Dermis blood vessel endothelial cell (primary cell): ENCODE results near the gene ABHD17B. TPM values are rescaled to one million over a fixed set of nuclear protein-coding genes. Genes with fewer than 3 reads are reported as not detected.
"Not testable (repeated sequence)": the region's sequence is repeated elsewhere in the genome, so short reads cannot be mapped to it uniquely, and the experiment has no call there.

ENCODE experiments used
- DNase-seq: peaks from one replicate; pipeline ENCODE4 v3.0.0; 2010
- total RNA-seq: library from RNA; depleted of rRNA; stranded (reverse); fragments of >200 nt; gene quantifications from 2 replicates; pipeline ENCODE4 v1.2.3, GENCODE V29; 2014

The ABHD17B gene
- total RNA-seq, 1 donor from 2014 or later, result 76.9 TPM

DNA sequence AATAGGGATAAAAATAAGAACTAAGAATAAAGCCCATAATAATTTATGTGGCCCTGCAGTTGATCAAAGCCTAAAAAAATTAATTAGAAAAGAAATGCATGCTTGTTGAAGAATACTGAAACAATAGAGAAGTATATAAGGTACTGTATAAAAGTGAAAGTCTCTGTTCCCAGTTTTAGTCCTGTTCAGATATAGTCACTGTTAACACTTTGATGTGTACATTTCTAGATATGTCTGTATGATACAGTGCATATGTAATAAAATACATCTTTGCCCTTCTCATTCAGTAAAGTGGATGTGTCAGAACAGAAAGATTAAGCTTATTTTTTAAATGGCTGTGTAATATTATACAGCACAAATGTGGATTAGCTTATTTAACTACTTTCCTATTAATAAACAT is 4.5 kb upstream of the ABHD17B start:
- DNase-seq, result no peak

DNA sequence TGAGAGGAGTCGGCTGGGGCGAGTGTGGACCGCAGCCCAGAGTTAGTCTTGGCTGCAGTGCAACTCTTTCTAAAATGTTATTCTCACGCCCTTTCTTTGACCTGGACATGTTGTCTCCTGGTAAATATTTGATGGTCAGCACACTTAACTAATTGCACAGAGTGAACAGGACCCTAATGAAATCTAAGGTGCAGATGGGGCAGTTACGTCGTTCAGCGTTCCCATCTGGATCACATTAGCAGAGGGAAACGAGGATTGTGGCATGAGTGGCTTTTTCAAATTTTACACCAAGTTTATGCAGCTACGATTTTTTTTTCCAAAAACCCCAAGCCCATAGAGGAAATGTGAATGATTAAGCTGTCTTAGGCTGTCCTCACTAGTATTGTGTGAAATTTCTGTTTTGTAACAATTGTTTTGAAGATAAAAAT is 929 bp upstream of the ABHD17B start:
- peak; percentile 82 for DNase-seq

- DNase-seq, result no peak
Observed at GRCh38 chr9:71910650-71911060, 338 bp downstream of the ABHD17B start.

- DNase-seq, result peak; percentile 61
Observed at GRCh38 chr9:71909887-71910649, 925 bp downstream of the ABHD17B start.

- no peak for DNase-seq
Observed at GRCh38 chr9:71908825-71909224, 2.2 kb downstream of the ABHD17B start.

DNA sequence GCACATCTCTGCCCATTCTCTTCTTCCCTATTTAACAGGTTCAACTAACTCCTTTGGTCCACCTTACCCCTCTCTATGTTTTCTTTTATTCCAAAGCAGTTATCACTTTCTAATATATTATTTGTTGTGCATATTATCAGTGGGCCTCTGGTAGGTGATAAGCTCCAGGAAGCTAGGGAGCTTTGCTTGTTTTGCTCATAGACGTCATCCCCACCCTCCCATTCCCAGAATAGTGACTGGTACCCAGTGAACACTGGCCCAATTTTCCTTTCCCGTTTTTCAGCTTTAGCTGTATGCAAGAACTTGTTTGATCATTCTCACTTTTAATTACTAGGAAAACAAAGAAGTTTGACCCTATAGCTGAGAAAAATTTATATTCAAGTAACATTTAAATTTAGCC is 6.9 kb downstream of the ABHD17B start:
- no peak for DNase-seq

DNA sequence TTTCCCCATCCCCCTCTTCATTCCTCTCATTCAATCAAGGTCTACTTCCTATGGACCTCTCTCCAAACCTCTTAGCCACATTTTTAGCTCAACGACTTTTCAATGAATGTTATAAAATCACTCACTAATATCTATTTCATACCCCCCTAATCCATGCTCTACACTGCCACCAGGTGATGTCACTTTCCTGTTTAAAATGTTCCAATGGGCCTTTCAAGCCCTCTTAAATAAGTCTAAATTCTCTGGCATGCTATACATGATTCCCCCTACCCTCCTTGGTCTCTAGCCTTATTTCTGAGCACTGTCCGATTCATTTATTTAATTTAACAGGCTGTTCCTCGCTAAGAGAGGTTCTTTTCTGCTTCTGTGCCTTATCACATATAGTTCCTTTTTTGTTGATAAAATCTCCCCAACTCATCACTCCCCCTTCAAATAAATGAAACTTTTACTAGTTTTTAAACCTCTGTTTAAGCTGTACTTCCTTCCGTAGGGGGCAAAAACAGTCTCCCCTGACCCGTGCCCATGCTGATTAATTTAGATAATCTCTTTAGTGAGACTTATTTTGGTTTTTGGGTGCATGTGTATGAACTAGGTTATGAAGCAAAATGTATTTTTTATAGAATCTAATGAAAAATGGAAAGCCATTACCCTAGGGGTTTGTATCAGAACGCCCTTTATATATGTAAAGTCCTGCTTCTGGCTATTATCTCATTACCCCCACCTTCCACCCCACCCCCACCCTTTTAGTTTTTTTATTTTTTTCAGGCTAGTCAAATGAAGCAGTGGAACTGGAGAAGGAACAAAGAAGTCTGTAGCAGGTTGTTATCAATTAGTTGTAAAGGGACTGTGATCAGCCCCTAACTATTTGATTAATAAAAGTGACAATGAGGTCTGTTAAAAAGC is 9.0 kb downstream of the ABHD17B start:
- DNase-seq, result no peak

DNA sequence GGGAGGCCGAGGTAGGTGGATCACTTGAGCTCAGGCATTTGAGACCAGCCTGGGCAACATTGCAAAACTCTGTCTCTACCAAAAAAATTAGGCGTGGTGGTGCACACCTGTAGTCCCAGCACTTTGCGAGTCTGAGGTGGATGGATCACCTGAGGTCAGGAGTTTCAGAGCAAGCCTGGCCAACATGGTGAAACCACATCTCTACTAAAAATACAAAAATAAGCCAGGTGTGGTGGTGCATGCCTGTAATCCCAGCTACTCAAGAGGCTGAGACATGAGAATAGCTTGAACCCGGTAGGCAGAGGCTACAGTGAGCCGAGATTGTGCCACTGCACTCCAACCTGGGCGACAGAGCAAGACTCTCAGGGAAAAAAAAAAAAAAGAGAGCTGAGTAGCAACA is 12.2 kb downstream of the ABHD17B start:
- DNase-seq, result not testable (repeated sequence)

DNA sequence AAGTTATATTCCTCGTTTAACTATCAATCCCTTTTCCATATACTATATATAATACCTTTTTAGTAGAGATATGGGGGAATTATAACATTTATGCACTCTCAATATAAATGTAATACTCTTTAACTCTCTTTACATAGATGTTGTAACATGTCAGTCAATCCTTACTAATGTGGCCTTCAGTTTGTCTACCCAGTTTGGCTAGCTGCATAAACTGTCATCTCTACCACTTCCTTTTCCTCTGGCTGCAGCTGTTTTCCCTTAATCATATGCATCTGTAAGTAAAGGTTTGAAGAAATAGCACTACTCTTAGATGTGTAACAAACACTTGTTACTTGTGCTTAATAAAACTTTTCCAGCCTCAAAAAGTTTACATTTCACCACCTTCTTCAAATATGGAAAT is 13.4 kb downstream of the ABHD17B start:
- DNase-seq, result peak; percentile 22

- no peak for DNase-seq
Observed at GRCh38 chr9:71896761-71897160, 14.2 kb downstream of the ABHD17B start.

GRCh38 chr9:71895955-71896354 is 15.0 kb downstream of the ABHD17B start:
- DNase-seq, result no peak

GRCh38 chr9:71895117-71895516 is 15.9 kb downstream of the ABHD17B start:
- no peak for DNase-seq

DNA sequence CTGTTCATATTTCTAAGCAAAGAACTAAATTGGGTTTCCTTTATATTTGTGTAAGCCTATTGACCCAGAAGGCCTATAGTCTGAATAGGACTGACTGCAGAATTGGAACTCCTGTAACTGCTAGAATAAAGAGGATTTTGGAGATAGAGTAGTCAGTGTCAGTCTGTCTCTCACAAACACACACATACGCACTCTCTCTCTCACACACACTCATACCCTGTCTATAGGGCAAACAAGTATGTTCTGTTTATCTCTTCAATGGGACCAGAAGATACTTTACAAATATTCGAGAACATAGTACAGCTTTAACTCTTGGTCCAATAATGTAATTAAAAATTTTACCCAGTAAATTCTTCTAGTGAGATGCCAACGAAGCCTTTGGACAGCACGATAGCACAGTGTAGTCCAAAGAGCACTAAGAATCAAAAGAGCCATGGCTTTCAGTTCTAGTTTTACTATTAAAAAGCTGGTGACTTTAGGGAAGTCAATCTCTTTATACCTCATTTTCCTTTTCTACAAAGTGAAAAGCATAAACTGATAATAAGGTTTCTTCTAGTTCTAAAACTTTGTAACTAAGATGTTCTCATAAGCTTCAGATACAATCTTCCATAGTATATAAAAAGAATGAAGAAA is 19.3 kb downstream of the ABHD17B start:
- DNase-seq, result no peak

GRCh38 chr9:71890042-71890679 is 20.8 kb downstream of the ABHD17B start:
- no peak for DNase-seq

GRCh38 chr9:71887362-71887761 is 23.6 kb downstream of the ABHD17B start:
- no peak for DNase-seq

- DNase-seq, result no peak
Observed at GRCh38 chr9:71886541-71886940, 24.5 kb downstream of the ABHD17B start.

DNA sequence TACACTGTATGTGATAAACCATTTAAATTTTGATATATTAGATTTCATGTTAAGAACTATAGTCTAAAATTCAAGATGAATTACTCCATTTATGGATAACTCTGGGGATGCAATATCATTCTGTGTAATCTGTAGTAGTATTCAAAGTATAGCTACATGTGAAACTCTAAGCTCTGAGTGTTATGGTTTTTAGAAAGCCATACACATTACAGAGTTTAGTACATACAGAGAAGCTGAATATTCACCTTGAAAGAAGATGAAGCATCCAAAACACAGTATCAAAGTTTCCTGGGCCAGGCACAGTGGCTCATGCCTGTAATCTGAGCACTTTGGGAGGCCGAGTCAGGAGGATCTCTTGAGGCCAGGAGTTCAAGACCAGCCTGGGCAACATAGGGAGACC is 25.0 kb downstream of the ABHD17B start:
- no peak for DNase-seq

GRCh38 chr9:71885467-71885866 is 25.5 kb downstream of the ABHD17B start:
- peak; percentile 50 for DNase-seq

- DNase-seq, result no peak
Observed at GRCh38 chr9:71884005-71884404, 27.0 kb downstream of the ABHD17B start.

DNA sequence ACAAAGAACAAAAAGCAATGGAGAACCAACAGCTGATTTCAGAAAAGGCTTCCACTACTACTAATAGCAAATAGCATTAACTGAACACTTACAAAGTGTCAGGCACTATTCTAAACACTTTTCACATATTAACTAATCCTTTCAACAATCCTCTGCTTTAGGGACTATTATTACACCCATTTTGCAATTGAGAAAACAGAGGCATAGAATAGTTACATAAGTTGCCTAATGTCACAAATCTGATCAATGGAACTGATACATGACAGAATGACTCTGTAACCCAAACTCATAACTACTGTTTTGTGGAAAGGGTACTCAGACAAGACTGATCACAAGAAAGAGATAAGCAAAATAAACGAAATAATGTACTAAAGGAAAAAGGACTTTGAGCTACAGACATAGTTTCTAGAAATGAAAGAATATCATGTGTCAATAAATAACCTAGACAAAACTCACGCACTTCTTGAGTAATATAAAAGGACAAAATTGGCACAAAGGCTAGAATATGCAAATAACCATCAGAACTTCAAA is 31.3 kb downstream of the ABHD17B start:
- no peak for DNase-seq

DNA sequence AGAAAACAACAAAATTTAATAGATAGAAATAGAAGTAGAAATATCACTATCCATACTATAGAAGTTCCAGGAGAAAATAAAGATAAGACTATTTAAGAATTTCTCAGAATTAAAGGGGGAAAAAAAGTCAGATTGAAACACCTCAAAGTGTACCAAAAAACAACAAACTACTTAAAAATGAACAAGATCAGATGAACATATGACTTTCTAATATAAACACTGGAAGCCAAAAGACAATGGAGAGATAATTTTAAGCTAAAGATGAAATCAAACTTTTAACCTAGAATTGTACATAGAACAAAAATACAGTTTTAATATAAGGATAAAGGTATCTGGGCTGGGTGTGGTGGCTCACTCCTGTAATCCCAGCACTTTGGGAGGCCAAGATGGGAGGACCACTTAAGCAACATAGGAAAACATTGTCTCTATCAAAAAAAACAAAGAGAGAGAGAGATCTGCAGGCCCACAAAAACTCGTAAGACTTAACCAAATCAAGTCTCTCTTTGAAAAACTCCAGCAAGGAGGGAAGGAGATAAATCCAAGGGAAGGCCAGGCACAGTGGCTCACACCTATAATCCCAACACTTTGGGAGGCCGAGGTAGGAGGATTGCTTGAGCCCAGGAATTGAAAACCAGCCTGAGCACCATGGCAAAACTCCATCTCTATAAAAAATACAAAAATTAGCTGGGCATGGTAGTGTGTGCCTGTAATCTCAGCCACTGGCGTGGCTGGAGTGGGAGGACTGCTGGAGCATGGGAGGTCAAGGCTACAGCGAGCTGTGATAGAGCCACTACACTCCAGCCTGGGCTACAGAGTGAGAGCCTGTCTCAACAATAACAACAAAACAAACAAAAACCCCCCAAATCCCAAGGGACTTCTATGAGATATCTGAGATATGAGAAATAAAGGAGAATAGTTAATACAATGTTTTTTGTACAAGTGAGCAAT is 32.4 kb downstream of the ABHD17B start:
- no peak for DNase-seq
